Left ventricle myocardium inferior (tissue), 1 donor: ENCODE measurements around the gene FGFR3. TPM values are rescaled to one million over a fixed set of nuclear protein-coding genes. Genes with fewer than 3 reads are reported as not detected.
"Not testable (repeated sequence)": the region's sequence is repeated elsewhere in the genome, so short reads cannot be mapped to it uniquely, and the experiment has no call there.

Experiments used
- DNase-seq: peaks from one replicate; pipeline ENCODE4 v3.0.0-alpha.2; 2020
- H3K27ac ChIP-seq: fragments of 200-600 bp; replicated peaks from 2 replicates; pipeline ENCODE4 v1.8.0; 2021
- H3K27me3 ChIP-seq: fragments of 200-600 bp; 2 replicates; pipeline ENCODE4 v1.8.0; 2021; ENCODE audit warnings: low read depth
- H3K36me3 ChIP-seq: fragments of 200-600 bp; 2 replicates; pipeline ENCODE4 v1.8.0; 2021
- H3K4me1 ChIP-seq: fragments of 200-600 bp; 2 replicates; pipeline ENCODE4 v1.8.0; 2021
- H3K4me3 ChIP-seq: fragments of 200-600 bp; 2 replicates; pipeline ENCODE4 v1.8.0; 2021; ENCODE audit warnings: mild to moderate bottlenecking, moderate library complexity
- H3K9me3 ChIP-seq: fragments of 200-600 bp; replicated peaks from 2 replicates; pipeline ENCODE4 v1.8.0; 2021
- CTCF ChIP-seq: fragments of 200-600 bp; IDR thresholded peaks from 2 replicates; pipeline ENCODE4 v1.8.0; 2021; ENCODE audit warnings: antibody characterized with exemption, mild to moderate bottlenecking, borderline replicate concordance
- intact Hi-C: fragments of 100-400 bp; cut with micrococcal nuclease; formaldehyde crosslinking; loops from one replicate; pipeline ENCODE4 v1.11.0; 2022
- total RNA-seq: library from RNA; stranded (reverse); fragmentation: NEBNext Ultra II Directional; extraction: Animal tissue kit (Norgen Biotek cat#: 25700); gene quantifications from one replicate; pipeline ENCODE4 v1.2.1, GENCODE V29; 2021
- donor health status: DM: no; HTN: yes; CAD: no; lungs with severe emphysema.

The FGFR3 gene
- total RNA-seq, 1 donor from 2014 or later, result 3.5 TPM

- Histone ChIP-seq H3K9me3 (no peaks in the 10 kb centered on the region), H3K4me1 (no peaks in the 10 kb centered on the region), H3K27ac (no peak overlapping the region), H3K4me3 (no peak overlapping the region), H3K27me3 (no peaks in the 10 kb centered on the region), H3K36me3 (peaks cover 68% of the 10 kb centered on the region)
- intact Hi-C loops, result no loop called here
- no peak for TF ChIP-seq CTCF
- DNase-seq, result no peak
Observed at GRCh38 chr4:1831331-1831730, 38.2 kb downstream of the FGFR3 start.

GRCh38 chr4:1832690-1833089, 39.6 kb downstream of the FGFR3 start:
- H3K27ac ChIP-seq, result no peak overlapping the region
- TF ChIP-seq CTCF, result no peak
- intact Hi-C loops, result no loop called here
- H3K36me3 ChIP-seq, result peaks cover 73% of the 10 kb centered on the region
- H3K4me1 ChIP-seq, result no peaks in the 10 kb centered on the region
- no peak for DNase-seq
- no peaks in the 10 kb centered on the region for H3K27me3 ChIP-seq
- H3K9me3 ChIP-seq, result no peaks in the 10 kb centered on the region
- H3K4me3 ChIP-seq, result no peak overlapping the region

- no peak overlapping the region for H3K27ac ChIP-seq
- H3K36me3 ChIP-seq, result peaks cover 81% of the 10 kb centered on the region
- no peak for DNase-seq
- no peaks in the 10 kb centered on the region for H3K4me1 ChIP-seq
- H3K9me3 ChIP-seq, result no peaks in the 10 kb centered on the region
- no peak for TF ChIP-seq CTCF
- no peaks in the 10 kb centered on the region for H3K27me3 ChIP-seq
- no peak overlapping the region for H3K4me3 ChIP-seq
- intact Hi-C loops, result no loop called here
Observed at GRCh38 chr4:1833307-1834046, 40.4 kb downstream of the FGFR3 start.

GRCh38 chr4:1834047-1834775, 41.1 kb downstream of the FGFR3 start:
- TF ChIP-seq CTCF, result no peak
- no peak for DNase-seq
- H3K36me3 ChIP-seq, result peaks cover 88% of the 10 kb centered on the region

GRCh38 chr4:1835836-1836235, 42.7 kb downstream of the FGFR3 start:
- H3K4me3 ChIP-seq, H3K4me1 ChIP-seq, H3K9me3 ChIP-seq, H3K27me3 ChIP-seq, DNase-seq, H3K27ac ChIP-seq, intact Hi-C loops: not testable (repeated sequence)
- peaks cover 98% of the 10 kb centered on the region for H3K36me3 ChIP-seq

More at GRCh38 chr4:1834047-1834775, 41.1 kb downstream of the FGFR3 start:
- Histone ChIP-seq H3K9me3 (no peaks in the 10 kb centered on the region), H3K27ac (no peak overlapping the region), H3K27me3 (no peaks in the 10 kb centered on the region), H3K4me1 (no peaks in the 10 kb centered on the region), H3K4me3 (no peak overlapping the region)
- intact Hi-C loops, result no loop called here

GRCh38 chr4:1836650-1837049, 43.6 kb downstream of the FGFR3 start:
- no peak overlapping the region for H3K27ac ChIP-seq
- no peak overlapping the region for H3K4me3 ChIP-seq
- DNase-seq, result no peak
- no peaks in the 10 kb centered on the region for H3K4me1 ChIP-seq
- intact Hi-C loops, result no loop called here
- no peaks in the 10 kb centered on the region for H3K9me3 ChIP-seq
- no peaks in the 10 kb centered on the region for H3K27me3 ChIP-seq
- TF ChIP-seq CTCF, result no peak
- H3K36me3 ChIP-seq, result peaks cover 97% of the 10 kb centered on the region
